ENCODE data around the gene GNPDA2.

The GNPDA2 gene

GRCh38 chr4:44678094-44679041 lies 48.0 kb downstream of the GNPDA2 start, which contains the start of gene GUF1:
TSS of gene GUF1 (plus strand) at chr4:44678420. CDS start at chr4:44678623, 203 bp downstream.
- peak; percentile 89 to 90 for DNase-seq

- DNase-seq = no peak
Measured at GRCh38 chr4:44675366-44675765, 51.0 kb downstream of the GNPDA2 start.

DNA sequence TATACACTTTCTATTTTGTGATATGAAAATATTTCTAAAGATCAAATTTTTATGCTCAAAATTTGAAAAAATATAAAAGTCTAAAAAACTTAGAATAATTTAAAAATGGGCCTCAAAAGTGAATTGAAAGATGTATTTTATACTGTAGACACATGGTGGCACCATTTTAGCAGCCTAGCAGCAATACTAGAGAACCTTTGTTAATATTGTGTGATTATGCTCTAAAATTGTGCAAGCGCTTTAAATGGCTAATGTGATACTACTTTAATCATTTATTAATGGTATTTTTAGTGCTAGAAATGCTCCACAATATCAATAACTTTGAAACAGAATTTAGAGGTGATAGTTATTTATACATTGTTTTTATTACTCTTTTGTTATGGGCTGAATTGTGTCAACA lies 51.9 kb downstream of the GNPDA2 start:
- no peak for DNase-seq

- no peak for DNase-seq
Measured at GRCh38 chr4:44671636-44672035, 54.7 kb downstream of the GNPDA2 start.

DNA sequence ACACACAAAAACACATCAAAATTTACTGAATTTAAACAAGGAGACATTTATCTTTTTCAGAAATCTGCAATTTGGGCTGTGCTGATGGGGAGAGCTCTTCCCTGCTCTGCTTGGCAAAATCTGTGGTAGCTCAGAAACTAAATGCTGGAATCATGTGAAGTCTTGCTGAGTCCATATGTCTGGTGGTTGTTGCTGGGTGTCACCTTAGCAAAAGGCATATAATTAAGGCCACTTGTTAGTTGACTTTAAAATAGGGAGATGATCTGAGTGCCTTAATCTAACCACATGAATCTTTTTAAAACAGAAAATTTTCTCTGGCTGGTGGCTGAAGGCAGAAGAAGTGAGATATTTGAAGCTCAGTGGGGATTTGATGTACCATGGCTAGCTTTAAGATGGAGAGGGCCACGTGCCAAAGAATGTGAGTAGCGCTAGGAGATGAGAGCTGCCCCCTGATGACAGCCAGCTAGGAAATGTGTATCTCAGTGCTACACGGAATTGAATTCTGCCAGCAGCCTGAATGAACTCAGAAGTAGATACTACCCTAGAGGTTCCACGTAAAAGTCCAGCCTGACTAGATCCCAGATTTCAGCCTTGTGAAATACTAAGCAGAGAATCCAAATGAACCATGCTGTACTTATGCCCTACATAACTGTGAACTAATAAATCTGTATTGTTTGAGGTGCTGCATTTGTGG lies 55.7 kb downstream of the GNPDA2 start:
- no peak for DNase-seq

GRCh38 chr4:44668526-44668925 lies 57.8 kb downstream of the GNPDA2 start:
- no peak for DNase-seq

- no peak for DNase-seq
Measured at GRCh38 chr4:44663539-44664263, 62.7 kb downstream of the GNPDA2 start.

- DNase-seq = no peak
Measured at GRCh38 chr4:44662623-44663005, 63.7 kb downstream of the GNPDA2 start.

- DNase-seq = no peak
Measured at GRCh38 chr4:44661940-44662622, 64.3 kb downstream of the GNPDA2 start.

- no peak for DNase-seq
Measured at GRCh38 chr4:44660396-44660795, 66.0 kb downstream of the GNPDA2 start.

DNA sequence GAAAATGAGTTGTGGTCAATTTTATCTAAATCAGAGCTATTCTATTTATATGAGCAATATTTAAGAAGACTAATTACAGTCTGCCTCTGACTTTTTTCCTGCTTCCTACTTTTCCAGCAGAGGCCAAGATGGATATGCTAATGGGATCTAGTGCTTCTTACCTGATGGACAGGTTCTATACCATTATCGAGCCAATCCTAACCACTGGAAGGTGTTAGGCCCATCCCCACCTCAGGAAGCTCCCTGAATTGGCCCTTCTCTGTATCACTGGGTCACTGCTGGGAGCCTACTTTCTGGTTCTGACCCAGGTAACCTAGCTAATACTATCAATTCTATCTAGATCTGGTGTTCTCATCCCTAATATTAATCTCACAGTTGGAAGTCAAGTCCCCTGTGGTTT lies 74.4 kb downstream of the GNPDA2 start:
- DNase-seq = no peak

All from CD4-positive, alpha-beta T cell treated with Interleukin-4 for 1 hour (primary cell).